Measurements from ENCODE around the gene FAM200C. TPM values are rescaled to one million over a fixed set of nuclear protein-coding genes. Genes with fewer than 3 reads are reported as not detected.

Gene FAM200C
- total and polyA plus RNA-seq, 2 of the 8 experiments (the other 6 are each of a cell fraction or from before 2014, with no cell fraction given) = 2.6 to 7.3 TPM

- Histone ChIP-seq H3K4ac (replicated peaks; ENCODE audit: insufficient read length, low read depth, low read length) (no peak overlapping the region), H3K56ac (replicated peaks; ENCODE audit: insufficient read length, low read depth, low read length) (no peak overlapping the region), H2BK5ac (ENCODE audit: low read depth, low read length) (no peak overlapping the region), H3K14ac (ENCODE audit: insufficient read length) (no peak overlapping the region), H2BK120ac (replicated peaks; ENCODE audit: low read depth, low read length) (no peak overlapping the region), H2AK5ac (ENCODE audit: low read depth, low read length) (no peak overlapping the region), H3K79me2 (ENCODE audit: control insufficient read depth in 1 of 2, insufficient read depth in 2 of 2, low read length in 2 of 2) (no peaks in the 10 kb centered on the region), H3K23me2 (ENCODE audit: low read depth, low read length) (no peaks in the 10 kb centered on the region), H3K18ac (ENCODE audit: extremely low read depth, low read length) (no peak overlapping the region), H3K36me3 (ENCODE audit: control insufficient read depth in 2 of 4, insufficient read depth in 4 of 4, low read length in 3 of 4) (no peaks in the 10 kb centered on the region), H3K23ac (ENCODE audit: insufficient read length) (no peak overlapping the region), H4K91ac (replicated peaks; ENCODE audit: insufficient read length, low read length) (no peak overlapping the region), H2AFZ (ENCODE audit: low read length) (no peak overlapping the region), H3K79me1 (ENCODE audit: low read depth, low read length) (no peaks in the 10 kb centered on the region), H3K4me3 (ENCODE audit: extremely low read depth in 1 of 4, insufficient read depth in 2 of 4, low read depth in 3 of 4, low read length in 4 of 4) (no peak overlapping the region), H2BK20ac (ENCODE audit: low read length) (no peak overlapping the region), H3K4me1 (replicated peaks in 1 of 4; ENCODE audit: control insufficient read depth in 3 of 4, insufficient read depth in 4 of 4, low read length in 3 of 4) (no peaks in the 10 kb centered on the region), H3K27ac (ENCODE audit: low read depth, low read length) (no peak overlapping the region), H4K5ac (ENCODE audit: insufficient read length, low read depth, low read length) (no peak overlapping the region), H2BK12ac (ENCODE audit: low read depth, low read length) (no peak overlapping the region), H3K27me3 (replicated peaks in 1 of 4; ENCODE audit: control insufficient read depth in 3 of 4, extremely low read depth in 1 of 4, insufficient read depth in 3 of 4, low read length in 3 of 4) (no peaks in the 10 kb centered on the region), H4K20me1 (replicated peaks in 1 of 2; ENCODE audit: control insufficient read depth in 1 of 2, insufficient read depth in 2 of 2, low read length in 2 of 2) (no peaks in the 10 kb centered on the region), H3K9ac (replicated peaks in 1 of 4; ENCODE audit: extremely low read depth in 1 of 4, low read depth in 3 of 4, low read length in 3 of 4) (no peak overlapping the region), H2BK15ac (ENCODE audit: low read length) (no peak overlapping the region), H4K8ac (ENCODE audit: extremely low read depth, insufficient read depth, low read length) (no peak overlapping the region), H3K4me2 (ENCODE audit: insufficient read depth in 1 of 2, low read depth in 2 of 2, low read length in 2 of 2) (no peak overlapping the region), H3K9me3 (ENCODE audit: insufficient read depth in 2 of 2, low read depth in 1 of 2, low read length in 1 of 2) (0 out of 4 replicates have a peak, but pooled peaks cover 0 to 3% of the 10 kb centered on the region in 2 experiments)
- ChIA-PET CTCF (ENCODE audit: partially characterized antibody) (interaction anchor here (2.2 kb wide), 1 partner anchor 10 kb away, joined by 16 read pairs; no protein-coding TSS in a partner anchor), POLR2A (ENCODE audit: partially characterized antibody) (interaction anchor here (0.9 kb wide), 1 partner anchor 14 kb away, joined by 3 read pairs; no protein-coding TSS in a partner anchor)
- FAIRE-seq (no peak), DNase-seq (ENCODE audit: low read depth in 1 of 2, low spot score in 2 of 2) (peak in 1 of 2 experiments; percentile 16)
- 82% methylated on average over 3 of the region's 3 CpGs; no CpG with 5 or more reads in 1 of the 2 experiments for WGBS, 2 experiments (ENCODE audit: extremely low coverage in 1 of 2, insufficient coverage in 1 of 2, insufficient read length in 1 of 2, insufficient replicate concordance in 2 of 2, low coverage in 1 of 2, low lambda C conversion rate in 2 of 2, missing lambda C conversion rate in 1 of 2)
- no peak for TF ChIP-seq TEAD4 (IDR thresholded peaks at IDR 0.05; ENCODE audit: low read depth, low read length)
Observed at GRCh38 chr5:160449458-160449857, 49.6 kb upstream of the FAM200C start.

Measured in H1 (cell line).